Erythroblast (primary cell): ENCODE measurements around the gene METRN.
"Not testable (repeated sequence)": the region's sequence is repeated elsewhere in the genome, so short reads cannot be mapped to it uniquely, and the experiment has no call there.

Experiments
- DNase-seq, 2 experiments: peaks; one replicate each; lab custom pipeline; 2025; lab: John Stamatoyannopoulos, UW
- GATA1 ChIP-seq: IDR thresholded peaks from 2 replicates; pipeline ENCODE4 v1.6.1; 2011; ENCODE audit warnings: low read depth, mild to moderate bottlenecking, control low read depth, low read length, moderate library complexity
- POLR2A ChIP-seq: IDR thresholded peaks from 2 replicates; pipeline ENCODE4 v1.6.1; 2011; ENCODE audit warnings: mild to moderate bottlenecking, low read length

Gene METRN

DNA sequence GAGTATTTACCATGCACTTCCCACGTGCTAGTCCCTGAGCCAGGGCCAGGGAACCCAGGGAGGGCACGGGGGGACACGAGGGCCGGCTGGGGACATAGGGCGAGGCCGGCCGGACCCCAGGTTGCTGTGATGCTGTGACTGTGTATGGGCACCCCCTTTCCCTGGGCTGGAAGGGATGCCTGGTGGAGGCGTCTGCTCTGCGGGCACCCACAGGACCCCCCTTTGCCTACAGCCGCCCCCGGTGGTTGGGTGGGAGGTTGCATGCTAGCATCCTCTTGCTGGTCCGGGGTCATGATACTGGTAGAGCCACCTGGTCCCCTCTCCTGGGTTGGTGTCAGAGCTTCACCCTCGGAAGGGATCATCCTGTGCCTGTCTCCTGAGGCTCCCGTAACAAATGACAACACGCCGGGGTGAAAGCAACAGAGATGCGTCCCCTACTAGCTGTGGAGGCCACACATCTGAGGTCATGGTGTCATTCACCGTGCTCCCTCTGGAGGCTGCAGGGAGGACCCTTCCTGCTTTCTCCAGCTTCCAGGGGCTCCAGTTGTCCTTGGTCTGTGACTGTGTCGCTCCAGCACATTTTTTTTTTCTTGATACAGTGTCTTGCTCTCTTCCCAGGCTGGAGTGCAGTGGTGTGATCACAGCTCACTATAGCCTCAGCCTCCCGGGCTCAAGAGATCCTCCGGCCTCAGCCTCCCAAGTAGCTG lies 29.0 kb downstream of the METRN start:
- TF ChIP-seq GATA1 (no peak), POLR2A (no peak)
- DNase-seq, result no peak

DNA sequence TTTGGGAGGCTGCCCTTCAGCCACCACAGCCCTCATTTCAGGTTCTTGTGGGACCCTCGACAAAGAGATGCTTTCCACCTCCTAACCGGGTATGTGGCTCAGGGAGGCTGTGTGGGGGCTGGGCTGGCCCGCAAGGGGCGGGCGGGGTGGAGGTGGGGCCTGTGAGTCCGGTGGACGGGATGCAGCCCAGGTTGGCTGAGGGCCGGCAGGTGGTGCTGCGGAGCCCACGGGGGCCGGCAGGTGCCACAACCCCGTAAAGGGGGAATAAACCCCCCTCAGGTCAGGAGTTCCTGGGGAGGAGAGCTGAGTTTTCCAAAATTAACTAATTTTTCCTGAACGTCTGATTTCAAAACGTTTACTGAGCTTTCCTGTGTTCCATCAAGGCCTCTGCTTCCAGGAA lies 30.8 kb downstream of the METRN start:
- DNase-seq, result no peak
- TF ChIP-seq GATA1 (no peak), POLR2A (no peak)

DNA sequence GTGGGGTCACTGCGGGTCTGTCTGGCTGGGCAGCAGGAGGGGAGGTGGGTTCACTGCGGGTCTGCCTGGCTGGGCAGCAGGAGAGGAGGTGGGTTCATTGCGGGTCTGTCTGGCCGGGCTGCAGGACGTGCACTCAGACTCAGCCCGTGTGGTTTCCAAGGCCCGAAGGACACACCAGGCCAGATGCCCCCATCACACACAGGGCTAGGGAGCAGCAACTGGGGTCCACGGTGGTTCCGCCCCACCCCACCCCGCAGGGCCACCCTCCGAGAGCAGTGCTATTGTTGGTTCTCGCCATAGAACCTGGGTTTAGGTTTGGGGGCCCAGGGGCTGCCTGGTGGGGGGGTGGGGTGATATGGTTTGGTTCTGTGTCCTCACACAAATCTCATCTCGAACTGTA lies 31.7 kb downstream of the METRN start:
- no peak for TF ChIP-seq GATA1
- no peak for TF ChIP-seq POLR2A
- no peak for DNase-seq

DNA sequence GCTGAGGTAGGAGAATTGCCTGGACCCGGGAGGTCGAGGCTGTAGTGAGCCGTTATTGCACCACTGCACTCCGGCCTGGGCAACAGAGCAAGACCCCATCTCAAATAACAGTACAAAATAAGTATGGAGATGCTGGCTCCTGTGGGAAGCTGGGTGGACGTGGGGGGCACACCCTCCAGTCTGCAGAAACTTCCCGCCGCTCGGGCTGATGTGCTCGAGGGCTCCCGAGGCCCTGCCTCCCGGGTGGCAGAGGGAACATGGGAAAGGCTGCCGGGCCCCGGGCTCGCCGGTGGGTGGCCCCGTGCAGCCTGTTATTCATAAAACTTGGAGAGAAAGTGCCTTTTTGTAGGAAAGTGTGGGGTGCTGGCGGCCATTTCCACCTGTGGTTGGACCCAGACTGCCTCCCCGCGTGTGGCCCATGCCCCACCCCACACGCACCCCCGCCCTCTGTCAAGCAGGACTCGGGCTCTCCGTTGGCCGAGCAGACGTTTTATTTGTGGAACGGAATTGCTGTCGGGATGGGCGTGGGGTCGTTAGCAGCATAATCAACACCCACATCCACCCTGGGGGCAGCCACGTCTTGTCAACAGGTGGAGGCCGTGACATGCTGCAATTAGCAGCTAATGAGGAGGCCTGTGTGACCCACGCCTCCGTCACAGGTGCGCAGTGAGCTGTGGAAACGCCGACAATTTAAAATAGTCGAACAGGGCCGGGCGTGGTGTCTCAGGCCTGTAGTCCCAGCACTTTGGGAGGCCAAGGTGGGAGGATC lies 33.2 kb downstream of the METRN start:
- TF ChIP-seq POLR2A, result no peak
- no peak for TF ChIP-seq GATA1
- no peak for DNase-seq

DNA sequence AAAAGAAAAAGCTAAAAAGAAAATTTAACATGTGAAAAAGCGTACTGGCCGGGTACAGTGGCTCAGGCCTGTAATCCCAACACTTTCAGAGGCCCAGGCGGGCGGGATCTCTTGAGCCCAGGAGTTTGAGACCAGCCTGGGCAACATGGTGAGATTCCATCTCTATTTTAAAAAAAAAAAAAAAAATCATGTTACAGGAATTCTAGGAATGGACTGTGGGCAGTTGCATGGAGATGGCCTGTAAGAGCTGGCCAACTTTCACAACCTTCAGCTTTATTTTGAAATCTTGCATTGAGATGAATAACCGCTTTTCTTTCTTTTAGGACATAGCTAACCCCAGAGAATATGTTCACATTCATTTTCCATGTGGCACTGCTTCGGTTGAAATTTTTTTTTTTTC lies 34.1 kb downstream of the METRN start:
- TF ChIP-seq GATA1, result no peak
- no peak for TF ChIP-seq POLR2A
- DNase-seq, result no peak

DNA sequence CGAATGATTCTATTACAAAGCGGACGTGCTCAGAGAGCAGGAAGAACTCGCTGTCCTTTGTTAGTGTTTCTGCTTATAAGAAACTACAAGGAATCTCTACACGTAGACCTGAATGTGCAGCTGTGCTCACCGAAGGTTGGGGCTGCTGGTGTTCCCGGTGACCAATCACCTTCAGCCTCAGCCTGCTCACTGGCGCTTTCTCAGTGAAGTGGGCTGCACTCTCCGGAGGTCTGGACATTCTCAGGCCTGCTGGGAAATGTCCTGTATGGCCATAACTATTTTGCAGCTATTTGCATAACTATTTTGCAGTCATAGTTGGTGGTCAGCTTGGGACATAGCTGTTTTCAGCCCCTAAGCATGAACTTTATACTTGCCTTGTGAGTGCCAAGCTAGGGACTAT lies 35.6 kb downstream of the METRN start:
- TF ChIP-seq POLR2A (no peak), GATA1 (no peak)
- no peak for DNase-seq

DNA sequence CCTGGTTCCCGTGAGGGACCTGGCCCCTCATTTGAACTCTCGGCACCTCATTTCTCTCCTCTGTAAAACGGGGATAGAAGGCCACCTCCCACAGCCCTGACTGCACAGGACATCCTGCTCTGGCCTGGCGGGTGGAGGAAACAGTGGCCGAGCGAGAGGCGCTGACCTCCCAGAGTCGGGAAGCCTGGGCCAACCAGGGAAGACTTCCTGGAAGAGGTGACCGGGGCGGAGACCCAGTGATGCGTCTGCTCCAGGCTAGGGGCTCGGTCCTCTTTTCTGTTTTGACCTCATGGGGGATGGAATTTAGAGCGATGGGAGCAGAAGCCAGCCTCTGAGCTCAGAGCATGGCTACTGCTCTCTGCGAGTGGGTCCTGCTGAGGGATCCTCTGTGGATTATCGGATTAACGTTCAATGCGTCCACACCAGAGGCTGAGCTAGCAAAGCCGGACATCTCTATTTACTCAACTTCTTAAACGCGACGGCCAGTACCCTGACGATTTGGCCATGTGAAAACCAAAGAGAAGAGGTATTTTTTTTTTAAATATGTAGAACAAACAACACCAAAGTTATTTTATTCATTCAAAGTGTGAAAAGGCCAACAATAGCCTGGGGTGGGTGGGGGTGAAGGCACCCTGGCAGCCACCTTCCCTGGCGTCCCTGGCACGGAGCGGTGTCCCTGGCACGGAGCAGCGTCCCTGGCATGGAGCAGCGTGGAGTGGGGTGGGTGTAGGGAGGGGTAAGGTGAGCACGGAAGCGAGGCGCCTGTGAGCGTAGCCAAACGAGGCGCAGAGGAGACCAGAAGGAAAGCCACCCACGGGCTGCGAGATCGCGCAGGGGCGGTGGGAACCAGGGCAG lies 36.5 kb downstream of the METRN start:
- TF ChIP-seq POLR2A (no peak), GATA1 (no peak)
- no peak for DNase-seq

DNA sequence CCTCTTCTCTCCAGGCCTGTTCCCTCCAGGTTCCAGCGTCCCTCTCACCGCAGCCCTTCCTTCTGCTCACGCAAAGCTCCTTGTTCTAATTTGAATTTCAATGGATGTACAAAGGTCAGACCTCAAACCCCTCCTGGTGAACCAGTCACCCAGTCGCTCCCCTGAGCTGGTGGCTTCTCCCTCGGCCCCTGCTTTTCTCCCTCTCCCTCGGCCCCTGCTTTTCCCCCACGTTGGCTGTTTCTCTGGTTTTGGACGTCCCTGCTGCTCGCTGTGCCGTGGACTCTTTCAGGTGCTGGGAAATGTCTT lies 37.0 kb downstream of the METRN start:
- no peak for TF ChIP-seq POLR2A
- no peak for TF ChIP-seq GATA1
- DNase-seq, result no peak

DNA sequence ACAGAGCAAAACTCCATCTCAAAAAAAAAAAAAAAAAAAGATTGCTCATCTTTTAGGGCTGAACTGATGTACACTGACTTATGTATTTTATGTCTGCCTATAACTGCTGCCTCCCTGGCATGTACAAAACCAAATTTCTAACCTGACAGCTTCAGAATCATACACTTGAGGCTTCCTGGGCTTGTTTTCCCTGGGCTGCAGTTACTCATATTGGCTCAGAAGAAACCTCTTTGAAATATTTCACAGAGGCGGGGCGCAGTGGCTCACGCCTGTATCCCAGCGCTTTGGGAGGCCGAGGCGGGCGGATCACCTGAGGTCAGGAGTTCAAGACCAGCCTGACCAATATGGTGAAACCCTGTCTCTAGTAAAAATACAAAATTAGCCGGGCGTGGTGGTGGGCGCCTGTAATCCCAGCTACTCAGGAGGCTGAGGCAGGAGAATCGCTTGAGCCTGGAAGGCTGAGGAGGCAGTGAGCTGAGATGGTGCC lies 39.2 kb downstream of the METRN start:
- not testable (repeated sequence) for DNase-seq

DNA sequence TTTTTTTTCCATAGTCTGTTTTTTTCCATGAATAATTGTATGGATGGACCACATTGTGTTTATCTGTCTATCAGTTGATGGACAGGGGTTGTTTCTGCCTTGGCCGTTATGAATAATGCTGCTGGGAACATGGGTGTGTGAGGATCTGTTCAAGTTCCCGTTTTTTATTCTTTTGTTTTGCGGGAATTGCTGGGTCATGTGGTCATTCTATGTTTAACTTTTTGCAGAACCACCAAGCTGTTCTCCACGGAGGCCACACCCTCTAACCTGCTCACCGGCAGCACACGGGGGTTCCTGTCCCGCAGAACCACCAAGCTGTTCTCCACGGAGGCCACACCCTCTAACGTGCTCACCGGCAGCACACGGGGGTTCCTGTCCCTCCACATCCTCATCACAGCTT lies 39.7 kb downstream of the METRN start:
- TF ChIP-seq GATA1, result no peak
- no peak for TF ChIP-seq POLR2A
- DNase-seq, result no peak

DNA sequence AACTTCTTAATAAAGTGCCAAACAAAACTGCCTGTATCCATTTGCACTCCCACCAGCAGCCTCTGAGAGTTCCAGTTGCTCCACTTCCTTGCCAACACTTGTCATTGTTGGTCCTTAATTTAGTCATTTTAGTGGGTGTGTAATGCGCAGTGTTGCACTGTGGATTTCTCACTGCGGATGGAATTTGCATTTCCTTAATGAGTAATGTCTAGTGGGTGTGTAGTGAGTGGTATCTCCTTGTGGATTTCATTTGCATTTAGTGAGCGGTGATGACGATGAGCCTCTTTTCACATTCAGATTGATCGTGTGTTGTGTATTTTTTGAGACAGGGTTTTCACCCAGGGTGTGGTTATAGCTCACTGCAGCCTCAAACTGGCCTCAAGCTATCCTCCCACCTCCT lies 41.5 kb downstream of the METRN start:
- no peak for TF ChIP-seq POLR2A
- no peak for TF ChIP-seq GATA1
- no peak for DNase-seq

DNA sequence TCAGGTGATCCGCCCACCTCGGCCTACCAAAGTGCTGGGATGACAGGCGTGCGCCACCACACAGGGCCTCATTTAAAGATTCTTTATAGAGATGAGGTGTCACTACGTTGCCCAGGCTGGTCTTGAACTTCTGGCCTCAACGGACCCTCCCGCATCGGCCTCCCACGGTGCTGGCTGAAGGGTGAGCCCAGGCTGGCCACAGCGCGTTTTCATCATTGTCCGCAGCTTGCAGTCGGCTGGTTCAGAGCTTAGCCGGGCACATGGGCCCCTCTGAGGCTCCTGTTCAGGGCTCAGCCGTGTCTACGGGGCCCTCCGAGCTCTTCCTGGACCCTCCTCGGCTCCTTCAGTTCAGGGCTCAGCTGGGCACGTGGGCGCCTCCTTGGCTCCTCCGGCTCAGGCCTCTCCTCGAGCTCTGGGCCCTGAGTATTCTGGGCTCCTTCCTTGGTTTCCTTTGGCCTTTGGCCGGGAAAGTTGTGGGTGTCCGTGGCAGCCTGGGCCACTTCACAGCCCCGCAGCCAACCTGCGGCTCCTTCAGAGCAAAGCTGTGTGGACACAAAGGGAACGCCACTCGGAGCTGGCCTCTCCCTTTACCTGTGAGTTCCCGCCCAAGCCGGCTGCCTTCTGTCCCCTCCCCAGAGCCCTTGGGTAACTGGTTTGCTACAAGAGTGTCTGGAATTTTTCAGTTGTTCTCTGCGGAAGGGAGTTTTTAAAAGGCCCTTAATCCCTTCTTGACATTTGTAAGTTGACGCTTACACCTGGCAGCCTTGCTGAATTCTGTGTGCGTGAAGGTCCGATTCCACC lies 44.4 kb downstream of the METRN start:
- no peak for DNase-seq
- TF ChIP-seq GATA1, result no peak
- no peak for TF ChIP-seq POLR2A

DNA sequence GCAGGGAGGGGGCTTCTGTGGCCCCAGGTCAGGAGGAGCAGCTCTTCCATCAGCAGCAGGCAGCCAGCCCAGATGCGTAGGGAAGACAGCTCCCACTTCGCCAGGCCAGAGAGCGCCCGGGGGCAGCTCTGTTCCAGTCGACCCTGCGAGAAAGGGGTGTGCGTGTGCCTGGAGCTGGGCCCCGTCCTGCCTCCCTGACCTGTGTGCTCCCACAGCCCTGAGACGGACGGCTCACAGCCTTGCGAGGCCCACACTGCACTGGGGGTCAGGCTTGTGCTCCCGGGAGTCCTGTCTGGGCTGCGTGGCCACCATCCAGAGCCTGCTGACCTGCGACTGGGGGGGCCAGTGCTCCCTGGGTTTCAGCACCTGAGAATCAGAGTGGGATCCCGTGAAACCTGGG lies 45.1 kb downstream of the METRN start:
- no peak for DNase-seq
- TF ChIP-seq POLR2A, result no peak
- TF ChIP-seq GATA1, result no peak
